ENCODE results near the gene NEGR1.

The NEGR1 gene

DNA sequence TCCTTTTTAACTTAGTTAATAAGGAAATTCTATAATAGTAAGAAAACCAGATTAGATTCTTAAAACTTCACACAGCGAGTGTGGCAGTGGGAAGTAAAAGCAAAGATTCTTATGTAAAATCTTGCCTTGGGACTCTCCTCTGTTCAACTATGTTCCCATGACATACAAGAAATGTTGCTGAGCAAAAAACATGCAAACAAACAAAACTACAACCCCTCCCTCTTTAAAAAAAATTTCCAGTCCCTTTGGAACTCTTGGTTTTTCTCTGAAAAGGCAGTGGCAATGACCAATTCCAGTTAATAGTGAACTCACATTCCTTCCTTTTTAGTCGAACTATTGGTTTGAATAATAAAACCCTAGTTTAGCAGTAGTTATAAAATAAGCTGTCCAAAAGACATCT lies 748.4 kb downstream of the NEGR1 start:
- Histone ChIP-seq H3K36me3 (ENCODE audit: control insufficient read depth, insufficient read depth, low read length) (no peaks in the 10 kb centered on the region), H3K27me3 (replicated peaks; ENCODE audit: control insufficient read depth, insufficient read depth, low read length) (no peaks in the 10 kb centered on the region), H3K4me3 (replicated peaks; ENCODE audit: low read depth, low read length) (no peak overlapping the region)
- DNase-seq (ENCODE audit: extremely low read depth, insufficient read length) = no peak
- TF ChIP-seq, protein P1, sequence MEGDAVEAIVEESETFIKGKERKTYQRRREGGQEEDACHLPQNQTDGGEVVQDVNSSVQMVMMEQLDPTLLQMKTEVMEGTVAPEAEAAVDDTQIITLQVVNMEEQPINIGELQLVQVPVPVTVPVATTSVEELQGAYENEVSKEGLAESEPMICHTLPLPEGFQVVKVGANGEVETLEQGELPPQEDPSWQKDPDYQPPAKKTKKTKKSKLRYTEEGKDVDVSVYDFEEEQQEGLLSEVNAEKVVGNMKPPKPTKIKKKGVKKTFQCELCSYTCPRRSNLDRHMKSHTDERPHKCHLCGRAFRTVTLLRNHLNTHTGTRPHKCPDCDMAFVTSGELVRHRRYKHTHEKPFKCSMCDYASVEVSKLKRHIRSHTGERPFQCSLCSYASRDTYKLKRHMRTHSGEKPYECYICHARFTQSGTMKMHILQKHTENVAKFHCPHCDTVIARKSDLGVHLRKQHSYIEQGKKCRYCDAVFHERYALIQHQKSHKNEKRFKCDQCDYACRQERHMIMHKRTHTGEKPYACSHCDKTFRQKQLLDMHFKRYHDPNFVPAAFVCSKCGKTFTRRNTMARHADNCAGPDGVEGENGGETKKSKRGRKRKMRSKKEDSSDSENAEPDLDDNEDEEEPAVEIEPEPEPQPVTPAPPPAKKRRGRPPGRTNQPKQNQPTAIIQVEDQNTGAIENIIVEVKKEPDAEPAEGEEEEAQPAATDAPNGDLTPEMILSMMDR (IDR thresholded peaks at IDR 0.05; ENCODE audit: insufficient read depth, low read length, poor library complexity, severe bottlenecking) = no peak

DNA sequence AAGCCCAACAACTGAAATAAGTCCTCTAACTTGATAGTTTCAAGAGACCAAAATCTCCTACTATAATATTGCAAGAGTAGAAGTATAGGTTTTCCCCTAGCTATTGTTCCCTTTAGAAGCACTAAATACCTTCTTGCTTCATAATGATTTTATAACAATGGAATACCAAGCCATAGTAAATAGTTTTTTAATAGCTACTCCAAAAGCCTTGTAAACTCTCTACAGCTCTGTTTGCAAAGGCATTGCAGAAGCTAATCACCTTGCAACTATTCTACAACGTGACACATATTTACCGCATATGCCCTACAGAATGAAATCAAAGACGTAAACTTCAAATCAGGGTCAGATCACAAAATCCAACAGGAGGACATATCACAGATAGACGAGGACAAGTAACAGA lies 750.0 kb downstream of the NEGR1 start:
- TF ChIP-seq, protein P1 (IDR thresholded peaks at IDR 0.05; ENCODE audit: insufficient read depth, low read length, poor library complexity, severe bottlenecking) = no peak
- DNase-seq (ENCODE audit: extremely low read depth, insufficient read length) = no peak
- H3K36me3 ChIP-seq (ENCODE audit: control insufficient read depth, insufficient read depth, low read length) = no peaks in the 10 kb centered on the region
- H3K27me3 ChIP-seq (replicated peaks; ENCODE audit: control insufficient read depth, insufficient read depth, low read length) = no peaks in the 10 kb centered on the region
- no peak overlapping the region for H3K4me3 ChIP-seq (replicated peaks; ENCODE audit: low read depth, low read length)

DNA sequence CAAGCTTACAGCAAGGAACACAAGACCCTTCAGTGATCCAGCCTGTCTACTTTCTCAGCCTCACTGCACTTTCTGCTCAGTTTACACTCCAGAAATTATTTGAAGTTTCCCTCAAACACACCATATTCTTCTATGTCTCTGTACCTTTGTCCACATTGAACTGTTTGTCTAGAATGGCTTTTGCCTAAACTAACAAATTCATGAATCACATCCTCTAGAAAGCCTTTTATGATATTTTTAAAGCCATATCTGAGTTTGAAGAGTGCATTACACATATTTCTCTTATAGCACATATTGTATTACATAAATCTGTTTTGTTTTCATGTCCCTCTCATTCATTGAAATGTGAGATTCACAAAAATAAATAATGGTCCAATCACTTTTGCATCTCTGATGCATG lies 755.5 kb downstream of the NEGR1 start:
- no peak overlapping the region for H3K4me3 ChIP-seq (replicated peaks; ENCODE audit: low read depth, low read length)
- TF ChIP-seq, protein P1 (IDR thresholded peaks at IDR 0.05; ENCODE audit: insufficient read depth, low read length, poor library complexity, severe bottlenecking) = no peak
- DNase-seq (ENCODE audit: extremely low read depth, insufficient read length) = no peak
- H3K27me3 ChIP-seq (replicated peaks; ENCODE audit: control insufficient read depth, insufficient read depth, low read length) = no peaks in the 10 kb centered on the region
- H3K36me3 ChIP-seq (ENCODE audit: control insufficient read depth, insufficient read depth, low read length) = no peaks in the 10 kb centered on the region

GRCh38 chr1:71522721-71523120 lies 759.6 kb downstream of the NEGR1 start:
- TF ChIP-seq, protein P1 (IDR thresholded peaks at IDR 0.05; ENCODE audit: insufficient read depth, low read length, poor library complexity, severe bottlenecking) = no peak

GRCh38 chr1:71521655-71522264 lies 760.6 kb downstream of the NEGR1 start:
- Histone ChIP-seq H3K36me3 (ENCODE audit: control insufficient read depth, insufficient read depth, low read length) (no peaks in the 10 kb centered on the region), H3K4me3 (replicated peaks; ENCODE audit: low read depth, low read length) (no peak overlapping the region), H3K27me3 (replicated peaks; ENCODE audit: control insufficient read depth, insufficient read depth, low read length) (no peaks in the 10 kb centered on the region)
- no peak for DNase-seq (ENCODE audit: extremely low read depth, insufficient read length)
- TF ChIP-seq, protein P1 (IDR thresholded peaks at IDR 0.05; ENCODE audit: insufficient read depth, low read length, poor library complexity, severe bottlenecking) = peak; percentile 62

More at GRCh38 chr1:71522721-71523120, 759.6 kb downstream of the NEGR1 start:
- DNase-seq (ENCODE audit: extremely low read depth, insufficient read length) = no peak
- Histone ChIP-seq H3K36me3 (ENCODE audit: control insufficient read depth, insufficient read depth, low read length) (no peaks in the 10 kb centered on the region), H3K27me3 (replicated peaks; ENCODE audit: control insufficient read depth, insufficient read depth, low read length) (no peaks in the 10 kb centered on the region), H3K4me3 (replicated peaks; ENCODE audit: low read depth, low read length) (no peak overlapping the region)

GRCh38 chr1:71511505-71511904 lies 770.8 kb downstream of the NEGR1 start:
- H3K4me3 ChIP-seq (replicated peaks; ENCODE audit: low read depth, low read length) = no peak overlapping the region
- DNase-seq (ENCODE audit: extremely low read depth, insufficient read length) = no peak
- H3K27me3 ChIP-seq (replicated peaks; ENCODE audit: control insufficient read depth, insufficient read depth, low read length) = no peaks in the 10 kb centered on the region
- no peaks in the 10 kb centered on the region for H3K36me3 ChIP-seq (ENCODE audit: control insufficient read depth, insufficient read depth, low read length)
- TF ChIP-seq, protein P1 (IDR thresholded peaks at IDR 0.05; ENCODE audit: insufficient read depth, low read length, poor library complexity, severe bottlenecking) = no peak
